Muscle layer of colon (tissue), 2 donors: ENCODE data around the gene VPREB1.
"Not testable (repeated sequence)": the region's sequence is repeated elsewhere in the genome, so short reads cannot be mapped to it uniquely, and the experiment has no call there.

Experiments
- H3K27ac ChIP-seq: one replicate; pipeline ENCODE4 v1.7.0; 2013; ENCODE audit warnings: low read depth, mild to moderate bottlenecking, low read length, moderate library complexity
- H3K27me3 ChIP-seq, 2 donors: one replicate each; pipeline ENCODE4 v1.7.0; 2013; ENCODE audit warnings: low read length in 2 of 2, mild to moderate bottlenecking in 2 of 2; ENCODE audit not compliant: insufficient read depth in 2 of 2, control insufficient read depth in 1 of 2
- H3K36me3 ChIP-seq: one replicate; pipeline ENCODE4 v1.7.0; 2013; ENCODE audit warnings: mild to moderate bottlenecking, low read length; ENCODE audit not compliant: insufficient read depth
- H3K4me1 ChIP-seq: one replicate; pipeline ENCODE4 v1.7.0; 2013; ENCODE audit warnings: mild to moderate bottlenecking, low read length; ENCODE audit not compliant: insufficient read depth
- H3K4me3 ChIP-seq, 2 donors: one replicate each; pipeline ENCODE4 v1.7.0; 2013; ENCODE audit warnings: low read length in 2 of 2, low read depth in 1 of 2, mild to moderate bottlenecking in 1 of 2, moderate library complexity in 1 of 2
- H3K9ac ChIP-seq: one replicate; pipeline ENCODE4 v1.7.0; 2013; ENCODE audit warnings: low read length
- H3K9me3 ChIP-seq: one replicate; pipeline ENCODE4 v1.7.0; 2013; ENCODE audit warnings: mild to moderate bottlenecking, low read length
- donor health status: abdominal sarcoma.
- donor health status: Adenocarcinoma of cecum.

VPREB1 gene

GRCh38 chr22:22291129-22291806 lies 46.7 kb downstream of the VPREB1 start:
- H3K27me3 ChIP-seq, H3K36me3 ChIP-seq: not testable (repeated sequence)

GRCh38 chr22:22292656-22293055 lies 48.1 kb downstream of the VPREB1 start:
- not testable (repeated sequence) for H3K27ac ChIP-seq, H3K9me3 ChIP-seq, H3K9ac ChIP-seq, H3K4me1 ChIP-seq, H3K27me3 ChIP-seq, H3K36me3 ChIP-seq, H3K4me3 ChIP-seq

More at GRCh38 chr22:22291129-22291806, 46.7 kb downstream of the VPREB1 start:
- H3K9ac ChIP-seq, H3K4me1 ChIP-seq, H3K27ac ChIP-seq, H3K9me3 ChIP-seq, H3K4me3 ChIP-seq: not testable (repeated sequence)

GRCh38 chr22:22293436-22293835 lies 48.9 kb downstream of the VPREB1 start:
- H3K4me1 ChIP-seq, H3K36me3 ChIP-seq, H3K9ac ChIP-seq, H3K27me3 ChIP-seq, H3K4me3 ChIP-seq, H3K27ac ChIP-seq, H3K9me3 ChIP-seq: not testable (repeated sequence)

- H3K27me3 ChIP-seq, H3K27ac ChIP-seq, H3K9me3 ChIP-seq, H3K4me1 ChIP-seq, H3K36me3 ChIP-seq, H3K4me3 ChIP-seq, H3K9ac ChIP-seq: not testable (repeated sequence)
Observed at GRCh38 chr22:22294641-22295040, 50.1 kb downstream of the VPREB1 start.
